CD4-positive, alpha-beta memory T cell (primary cell): Measurements from ENCODE around the gene GMDS. TPM values are rescaled to one million over a fixed set of nuclear protein-coding genes. Genes with fewer than 3 reads are reported as not detected.

ENCODE experiments used
- CTCF ChIA-PET: fragments of 350-600 bp; sonication (Branson Sonifier 250); formaldehyde crosslinking; loops from one replicate; lab custom pipeline; 2021; ENCODE audit warnings: inconsistent platforms; ENCODE audit not compliant: partially characterized antibody; lab: Charles Lee
- POLR2A ChIA-PET: fragments of 350-600 bp; sonication (Branson Sonifier 250); formaldehyde crosslinking; loops from one replicate; lab custom pipeline; 2021; ENCODE audit not compliant: partially characterized antibody; lab: Charles Lee
- DNase-seq, 5 donors: peaks; one replicate each; pipeline versions ENCODE4 v3.0.0 to v3.0.0-alpha.2; 2020 to 2022; ENCODE audit warnings: mixed read lengths in 1 of 5
- H3K27ac ChIP-seq: one replicate; pipeline ENCODE4 v1.7.0; 2013; ENCODE audit warnings: low read depth, low read length
- H3K27me3 ChIP-seq: 2 replicates; pipeline ENCODE4 v1.7.0; 2013; ENCODE audit warnings: mild to moderate bottlenecking, low read length, moderate library complexity; ENCODE audit not compliant: insufficient read depth
- H3K36me3 ChIP-seq: 2 replicates; pipeline ENCODE4 v1.7.0; 2013; ENCODE audit warnings: mild to moderate bottlenecking, low read length, moderate library complexity; ENCODE audit not compliant: insufficient read depth
- H3K4me1 ChIP-seq: 2 replicates; pipeline ENCODE4 v1.7.0; 2013; ENCODE audit warnings: mild to moderate bottlenecking, low read length, moderate library complexity; ENCODE audit not compliant: insufficient read depth
- H3K4me3 ChIP-seq, 2 donors: one replicate each; pipeline ENCODE4 v1.7.0; 2013; ENCODE audit warnings: low read length in 2 of 2, mild to moderate bottlenecking in 1 of 2
- H3K9me3 ChIP-seq, 2 donors: one replicate each; pipeline ENCODE4 v1.7.0; 2013; ENCODE audit warnings: low read length in 2 of 2, control low read depth in 1 of 2; ENCODE audit not compliant: control insufficient read depth in 1 of 2
- H3K27ac Mint-ChIP-seq, 7 donors: one replicate each; pipeline ENCODE4 v1.8.0; 2020 to 2021; ENCODE audit warnings: mixed read lengths in 7 of 7, mild to moderate bottlenecking in 6 of 7, inconsistent platforms in 3 of 7, moderate library complexity in 3 of 7
- H3K27me3 Mint-ChIP-seq, 2 donors: one replicate each; pipeline ENCODE4 v1.8.0; 2020 to 2021; ENCODE audit warnings: mixed read lengths in 2 of 2
- H3K36me3 Mint-ChIP-seq, 2 donors: one replicate each; pipeline ENCODE4 v1.8.0; 2020 to 2021; ENCODE audit warnings: mixed read lengths in 2 of 2, inconsistent platforms in 1 of 2, mild to moderate bottlenecking in 1 of 2
- H3K4me1 Mint-ChIP-seq, 4 donors: one replicate each; pipeline ENCODE4 v1.8.0; 2020 to 2021; ENCODE audit warnings: mixed read lengths in 4 of 4, mild to moderate bottlenecking in 1 of 4
- H3K4me3 Mint-ChIP-seq, 8 donors: one replicate each; pipeline ENCODE4 v1.8.0; 2020 to 2021; ENCODE audit warnings: mixed read lengths in 8 of 8, mild to moderate bottlenecking in 7 of 8, moderate library complexity in 6 of 8, inconsistent platforms in 3 of 8
- H3K9me3 Mint-ChIP-seq, 8 donors: one replicate each; pipeline ENCODE4 v1.8.0; 2020 to 2021; ENCODE audit warnings: mixed read lengths in 8 of 8, mild to moderate bottlenecking in 5 of 8, inconsistent platforms in 3 of 8, moderate library complexity in 1 of 8
- intact Hi-C: fragments of 100-400 bp; cut with micrococcal nuclease; formaldehyde crosslinking; loops from one replicate; pipeline ENCODE4 v1.15.1; 2023
- polyA plus RNA-seq, 2 donors: library from polyadenylated mRNA; unstranded; fragments of 300-500 nt; fragmentation: Illumina TruSeq; gene quantifications; one replicate each; pipeline ENCODE4 v1.2.3, GENCODE V29; 2021
- total RNA-seq, 2 experiments: library from RNA; stranded (reverse); gene quantifications; one replicate each; pipeline ENCODE4 v1.2.3, GENCODE V29; 2021

The GMDS gene
- total and polyA plus RNA-seq, 4 experiments from 2014 or later: 12.1 to 24.0 (median 15.2) TPM

GRCh38 chr6:2266031-2266795, 20.8 kb upstream of the GMDS start:
- no peak for DNase-seq
- ChIA-PET CTCF (no interaction called here), POLR2A (no interaction called here)
- no peaks in the 10 kb centered on the region for H3K9me3 ChIP-seq
- H3K4me1 Mint-ChIP-seq: peaks cover 0 to 5% (median 3%) of the 10 kb centered on the region in 4 donors
- no peak overlapping the region for H3K4me3 Mint-ChIP-seq
- H3K27ac Mint-ChIP-seq: no peak overlapping the region
- H3K27me3 Mint-ChIP-seq: no peaks in the 10 kb centered on the region
- peaks cover 60 to 67% of the 10 kb centered on the region in 2 donors for H3K36me3 Mint-ChIP-seq
- H3K4me3 ChIP-seq: no peak overlapping the region
- H3K9me3 Mint-ChIP-seq: peaks cover 0 to 2% (median 0%) of the 10 kb centered on the region in 8 donors
- intact Hi-C loops: no loop called here
- no peaks in the 10 kb centered on the region for H3K36me3 ChIP-seq
- no peak overlapping the region for H3K27ac ChIP-seq
- no peaks in the 10 kb centered on the region for H3K4me1 ChIP-seq
- no peaks in the 10 kb centered on the region for H3K27me3 ChIP-seq

GRCh38 chr6:2264932-2265331, 19.5 kb upstream of the GMDS start:
- H3K4me3 Mint-ChIP-seq: no peak overlapping the region
- no peak overlapping the region for H3K27ac Mint-ChIP-seq
- H3K36me3 ChIP-seq: no peaks in the 10 kb centered on the region
- POLR2A ChIA-PET: interaction anchor here (0.6 kb wide), 1 partner anchor 9 kb away, joined by 3 read pairs; no protein-coding TSS in a partner anchor
- H3K9me3 Mint-ChIP-seq: peaks cover 0 to under 1% (median 0%) of the 10 kb centered on the region in 8 donors
- intact Hi-C loops: no loop called here
- CTCF ChIA-PET: no interaction called here
- H3K4me1 Mint-ChIP-seq: peaks cover 0 to 5% (median 4%) of the 10 kb centered on the region in 4 donors
- H3K36me3 Mint-ChIP-seq: peaks cover 51 to 59% of the 10 kb centered on the region in 2 donors
- H3K9me3 ChIP-seq: no peaks in the 10 kb centered on the region
- H3K4me3 ChIP-seq: no peak overlapping the region
- no peak overlapping the region for H3K27ac ChIP-seq
- no peaks in the 10 kb centered on the region for H3K4me1 ChIP-seq
- H3K27me3 ChIP-seq: no peaks in the 10 kb centered on the region
- H3K27me3 Mint-ChIP-seq: no peaks in the 10 kb centered on the region
- DNase-seq: no peak

- Histone ChIP-seq H3K9me3 (no peaks in the 10 kb centered on the region), H3K36me3 (no peaks in the 10 kb centered on the region), H3K27me3 (no peaks in the 10 kb centered on the region), H3K27ac (no peak overlapping the region), H3K4me1 (no peaks in the 10 kb centered on the region), H3K4me3 (no peak overlapping the region)
- Mint-ChIP-seq H3K36me3 (peaks cover 51 to 60% of the 10 kb centered on the region in 2 donors), H3K9me3 (no peaks in the 10 kb centered on the region), H3K4me3 (no peak overlapping the region), H3K27ac (no peak overlapping the region), H3K4me1 (peaks cover 0 to 5% (median 4%) of the 10 kb centered on the region in 4 donors), H3K27me3 (no peaks in the 10 kb centered on the region)
- ChIA-PET POLR2A (no interaction called here), CTCF (no interaction called here)
- intact Hi-C loops: no loop called here
- DNase-seq: no peak
These were observed 18.5 kb upstream of the GMDS start for GRCh38 chr6:2263896-2264295.

GRCh38 chr6:2259574-2259973, 14.2 kb upstream of the GMDS start:
- H3K27me3 Mint-ChIP-seq: no peaks in the 10 kb centered on the region
- H3K27ac Mint-ChIP-seq: no peak overlapping the region
- no peak overlapping the region for H3K4me3 Mint-ChIP-seq
- Histone ChIP-seq H3K36me3 (no peaks in the 10 kb centered on the region), H3K9me3 (no peaks in the 10 kb centered on the region), H3K27ac (no peak overlapping the region), H3K27me3 (no peaks in the 10 kb centered on the region), H3K4me3 (no peak overlapping the region), H3K4me1 (no peaks in the 10 kb centered on the region)
- DNase-seq: no peak
- intact Hi-C loops: no loop called here
- ChIA-PET CTCF (interaction anchor here (1.1 to 1.3 kb wide), 2 partner anchors 11 to 12 kb away, joined by 3 to 4 read pairs; no protein-coding TSS in a partner anchor), POLR2A (no interaction called here)
- peaks cover 0 to 4% (median under 1%) of the 10 kb centered on the region in 8 donors for H3K9me3 Mint-ChIP-seq
- peaks cover 49 to 66% of the 10 kb centered on the region in 2 donors for H3K36me3 Mint-ChIP-seq
- H3K4me1 Mint-ChIP-seq: peaks cover 0 to 14% (median 6%) of the 10 kb centered on the region in 4 donors

- intact Hi-C loops: no loop called here
- H3K9me3 Mint-ChIP-seq: peaks cover 0 to 4% (median under 1%) of the 10 kb centered on the region in 8 donors
- Histone ChIP-seq H3K36me3 (no peaks in the 10 kb centered on the region), H3K4me1 (no peaks in the 10 kb centered on the region), H3K9me3 (no peaks in the 10 kb centered on the region), H3K27me3 (no peaks in the 10 kb centered on the region), H3K27ac (no peak overlapping the region), H3K4me3 (no peak overlapping the region)
- no peak overlapping the region for H3K27ac Mint-ChIP-seq
- POLR2A ChIA-PET: no interaction called here
- CTCF ChIA-PET: interaction anchor here (1.1 kb wide), 1 partner anchor 11 kb away, joined by 4 read pairs; no protein-coding TSS in a partner anchor
- peaks cover 0 to 14% (median 6%) of the 10 kb centered on the region in 4 donors for H3K4me1 Mint-ChIP-seq
- no peak overlapping the region for H3K4me3 Mint-ChIP-seq
- no peak for DNase-seq
- H3K27me3 Mint-ChIP-seq: no peaks in the 10 kb centered on the region
- H3K36me3 Mint-ChIP-seq: peaks cover 51 to 66% of the 10 kb centered on the region in 2 donors
These were observed 13.6 kb upstream of the GMDS start for GRCh38 chr6:2259002-2259494.

- H3K27ac Mint-ChIP-seq: peak overlapping the region in 1 of 7 donors; percentile 32
These were observed 12.7 kb upstream of the GMDS start for GRCh38 chr6:2258112-2258511.

DNA sequence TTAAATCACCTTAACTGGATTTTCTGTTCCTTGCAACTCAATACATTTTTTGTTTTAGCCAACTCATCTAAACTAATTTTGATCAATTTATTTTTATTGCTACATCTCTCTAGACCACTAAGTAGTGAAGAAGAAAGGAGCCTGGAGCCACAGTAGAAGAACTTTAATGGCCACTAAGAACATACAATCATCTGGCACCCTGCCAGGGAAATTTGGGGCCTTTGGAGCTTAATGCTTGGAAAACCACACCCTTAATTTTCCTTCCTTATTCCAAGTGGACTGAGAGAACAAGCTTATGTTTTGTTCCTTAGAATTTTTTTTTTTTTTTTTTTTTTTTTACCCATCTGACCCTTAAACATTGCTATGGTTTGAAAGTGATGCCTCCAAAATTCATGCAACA, 12.0 kb upstream of the GMDS start:
- Histone ChIP-seq H3K27me3 (no peaks in the 10 kb centered on the region), H3K36me3 (no peaks in the 10 kb centered on the region), H3K9me3 (no peaks in the 10 kb centered on the region), H3K4me3 (no peak overlapping the region), H3K27ac (no peak overlapping the region), H3K4me1 (no peaks in the 10 kb centered on the region)
- ChIA-PET POLR2A (interaction anchor here (0.5 kb wide), 1 partner anchor 42 kb away, joined by 3 read pairs; no protein-coding TSS in a partner anchor), CTCF (interaction anchor here (1.2 kb wide), 1 partner anchor 14 kb away, joined by 3 read pairs; no protein-coding TSS in a partner anchor)
- Mint-ChIP-seq H3K27me3 (no peaks in the 10 kb centered on the region), H3K4me3 (no peak overlapping the region), H3K9me3 (peaks cover 0 to 4% (median under 1%) of the 10 kb centered on the region in 8 donors), H3K4me1 (peaks cover 0 to 10% (median 5%) of the 10 kb centered on the region in 4 donors), H3K36me3 (peaks cover 58 to 72% of the 10 kb centered on the region in 2 donors), H3K27ac (no peak overlapping the region)
- no peak for DNase-seq
- intact Hi-C loops: no loop called here

More at GRCh38 chr6:2258112-2258511, 12.7 kb upstream of the GMDS start:
- H3K9me3 ChIP-seq: no peaks in the 10 kb centered on the region
- DNase-seq: no peak
- H3K27ac ChIP-seq: no peak overlapping the region
- Mint-ChIP-seq H3K4me3 (no peak overlapping the region), H3K36me3 (peaks cover 55 to 69% of the 10 kb centered on the region in 2 donors), H3K4me1 (peaks cover 0 to 14% (median 6%) of the 10 kb centered on the region in 4 donors), H3K9me3 (peaks cover 0 to 4% (median under 1%) of the 10 kb centered on the region in 8 donors), H3K27me3 (no peaks in the 10 kb centered on the region)
- H3K4me3 ChIP-seq: no peak overlapping the region
- POLR2A ChIA-PET: no interaction called here
- H3K4me1 ChIP-seq: no peaks in the 10 kb centered on the region
- H3K36me3 ChIP-seq: no peaks in the 10 kb centered on the region
- H3K27me3 ChIP-seq: no peaks in the 10 kb centered on the region
- CTCF ChIA-PET: no interaction called here
- intact Hi-C loops: no loop called here
